HG03108 (cell line): ENCODE results near the gene ADAT2.

ENCODE experiments used
- ATAC-seq: cut with Tn5 transposase; IDR thresholded peaks from one replicate; pipeline ENCODE4 v1.9.1; 2021; ENCODE audit warnings: moderate library complexity; ENCODE audit not compliant: unreplicated experiment

ADAT2 gene

GRCh38 chr6:143399176-143399575 is 51.3 kb downstream of the ADAT2 start:
- no peak for ATAC-seq

GRCh38 chr6:143397227-143398222 is 53.0 kb downstream of the ADAT2 start:
- ATAC-seq, result no peak

GRCh38 chr6:143396497-143397226 is 53.8 kb downstream of the ADAT2 start:
- ATAC-seq, result no peak

- no peak for ATAC-seq
These were observed 54.8 kb downstream of the ADAT2 start for GRCh38 chr6:143395699-143396098.

GRCh38 chr6:143394389-143394788 is 56.1 kb downstream of the ADAT2 start:
- no peak for ATAC-seq

- ATAC-seq, result no peak
These were observed 60.2 kb downstream of the ADAT2 start for GRCh38 chr6:143390278-143390677.

- ATAC-seq, result no peak
These were observed 64.9 kb downstream of the ADAT2 start for GRCh38 chr6:143385636-143386035.

- no peak for ATAC-seq
These were observed 73.6 kb downstream of the ADAT2 start for GRCh38 chr6:143376861-143377260.

- ATAC-seq, result no peak
These were observed 74.1 kb downstream of the ADAT2 start for GRCh38 chr6:143376375-143376774.

- no peak for ATAC-seq
These were observed 75.4 kb downstream of the ADAT2 start for GRCh38 chr6:143375022-143375585.

GRCh38 chr6:143374014-143374413 is 76.5 kb downstream of the ADAT2 start:
- ATAC-seq, result no peak
